ENCODE results near the gene CECR2.

Gene CECR2

GRCh38 chr22:17368554-17369438 is 464 bp upstream of the CECR2 start:
- DNase-seq = peak; percentile 90

GRCh38 chr22:17370026-17370765 is 936 bp downstream of the CECR2 start:
- DNase-seq = peak; percentile 63

GRCh38 chr22:17370766-17371432 is 1.6 kb downstream of the CECR2 start:
- peak; percentile 40 for DNase-seq

- DNase-seq = no peak
These were observed 2.2 kb downstream of the CECR2 start for GRCh38 chr22:17371448-17371847.

- no peak for DNase-seq
These were observed 4.6 kb downstream of the CECR2 start for GRCh38 chr22:17373855-17374254.

- no peak for DNase-seq
These were observed 6.8 kb downstream of the CECR2 start for GRCh38 chr22:17375914-17376614.

GRCh38 chr22:17376950-17377349 is 7.7 kb downstream of the CECR2 start:
- DNase-seq = no peak

GRCh38 chr22:17379944-17380343 is 10.7 kb downstream of the CECR2 start:
- DNase-seq = no peak

- DNase-seq = no peak
These were observed 11.3 kb downstream of the CECR2 start for GRCh38 chr22:17380359-17381087.

GRCh38 chr22:17381192-17381913 is 12.1 kb downstream of the CECR2 start:
- peak; percentile 73 for DNase-seq

- DNase-seq = no peak
These were observed 15.5 kb downstream of the CECR2 start for GRCh38 chr22:17384612-17385330.

GRCh38 chr22:17387356-17387755 is 18.1 kb downstream of the CECR2 start:
- DNase-seq = peak; percentile 61

GRCh38 chr22:17388235-17388634 is 19.0 kb downstream of the CECR2 start:
- peak; percentile 14 for DNase-seq

- DNase-seq = no peak
These were observed 20.8 kb downstream of the CECR2 start for GRCh38 chr22:17390087-17390486.

- DNase-seq = no peak
These were observed 27.3 kb downstream of the CECR2 start for GRCh38 chr22:17396516-17396915.

GRCh38 chr22:17397756-17398547 is 28.7 kb downstream of the CECR2 start:
- DNase-seq = no peak

GRCh38 chr22:17400305-17400704 is 31.0 kb downstream of the CECR2 start:
- no peak for DNase-seq

- DNase-seq = no peak
These were observed 32.5 kb downstream of the CECR2 start for GRCh38 chr22:17401728-17402127.

GRCh38 chr22:17402293-17402692 is 33.0 kb downstream of the CECR2 start:
- DNase-seq = no peak

GRCh38 chr22:17403906-17404305 is 34.6 kb downstream of the CECR2 start:
- no peak for DNase-seq
